T1000 (cell line): ENCODE measurements around the gene SERBP1.
"Not testable (repeated sequence)": the region's sequence is repeated elsewhere in the genome, so short reads cannot be mapped to it uniquely, and the experiment has no call there.

Source experiments
- DNase-seq: peaks from one replicate; lab custom pipeline; 2025; ENCODE audit warnings: mixed read lengths; lab: John Stamatoyannopoulos, UW

The SERBP1 gene

GRCh38 chr1:67430358-67431155 lies at the start of gene SERBP1:
TSS of gene SERBP1 (minus strand) at chr1:67430402. CDS start at chr1:67430300, 102 bp downstream.
- peak; percentile 95 for DNase-seq

DNA sequence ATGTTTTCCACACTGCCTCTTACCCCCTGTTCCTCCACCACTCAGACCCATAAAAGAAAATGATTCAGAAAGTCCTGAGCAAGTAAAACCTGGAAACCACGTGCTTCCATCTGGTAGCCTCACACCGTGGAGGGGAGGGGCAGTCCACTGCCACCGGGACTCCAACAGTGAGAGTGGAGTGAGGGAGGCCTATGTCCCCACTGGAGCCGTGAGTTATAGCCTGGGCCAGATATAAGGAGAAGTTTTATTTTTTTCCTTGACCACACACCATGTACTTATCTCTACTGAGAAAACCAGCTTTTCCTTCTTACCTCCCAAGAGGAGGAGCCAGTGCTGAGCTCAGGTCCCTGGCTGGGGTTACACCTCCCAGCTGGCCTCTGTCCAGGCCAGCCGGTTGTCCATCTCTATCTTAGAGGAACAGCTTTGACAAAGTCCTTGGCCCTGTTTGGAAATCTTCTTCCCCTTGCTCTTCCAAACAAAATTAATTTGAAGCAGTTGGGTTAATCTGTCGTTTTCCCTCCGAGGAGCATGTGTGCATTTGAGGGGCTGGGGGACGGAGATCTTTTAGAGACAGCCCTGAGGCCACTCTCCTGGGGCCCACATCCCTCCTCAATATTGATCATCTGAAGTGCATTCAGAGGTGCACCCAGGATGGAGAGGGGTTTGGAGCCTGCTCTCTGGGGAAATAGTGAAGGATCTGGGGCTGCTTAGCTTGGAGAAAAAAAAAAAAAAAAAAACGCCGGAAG lies 49.1 kb upstream of the SERBP1 start:
- no peak for DNase-seq

GRCh38 chr1:67476906-67477305 lies 46.7 kb upstream of the SERBP1 start:
- DNase-seq: no peak

GRCh38 chr1:67476006-67476482 lies 45.8 kb upstream of the SERBP1 start:
- no peak for DNase-seq

DNA sequence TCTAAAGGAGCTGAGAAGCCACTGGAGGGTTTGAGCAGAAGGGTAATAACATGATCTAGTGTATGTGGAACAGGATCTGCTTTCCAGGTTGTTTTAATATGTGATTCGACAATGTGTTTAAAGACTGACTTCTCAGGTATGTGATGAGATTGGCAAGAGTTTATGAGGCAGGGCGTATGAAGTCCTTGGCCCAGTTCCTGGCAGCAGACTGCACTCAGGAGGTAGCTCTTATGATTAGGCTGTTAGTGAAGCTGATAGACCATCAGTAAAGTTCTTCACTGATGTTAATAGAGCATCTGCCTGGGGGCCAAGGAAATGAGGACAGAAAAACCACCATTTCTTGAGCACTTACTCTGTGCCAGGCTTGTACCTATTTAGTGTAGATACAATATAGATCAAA lies 41.9 kb upstream of the SERBP1 start:
- no peak for DNase-seq

GRCh38 chr1:67469431-67469830 lies 39.2 kb upstream of the SERBP1 start:
- no peak for DNase-seq

DNA sequence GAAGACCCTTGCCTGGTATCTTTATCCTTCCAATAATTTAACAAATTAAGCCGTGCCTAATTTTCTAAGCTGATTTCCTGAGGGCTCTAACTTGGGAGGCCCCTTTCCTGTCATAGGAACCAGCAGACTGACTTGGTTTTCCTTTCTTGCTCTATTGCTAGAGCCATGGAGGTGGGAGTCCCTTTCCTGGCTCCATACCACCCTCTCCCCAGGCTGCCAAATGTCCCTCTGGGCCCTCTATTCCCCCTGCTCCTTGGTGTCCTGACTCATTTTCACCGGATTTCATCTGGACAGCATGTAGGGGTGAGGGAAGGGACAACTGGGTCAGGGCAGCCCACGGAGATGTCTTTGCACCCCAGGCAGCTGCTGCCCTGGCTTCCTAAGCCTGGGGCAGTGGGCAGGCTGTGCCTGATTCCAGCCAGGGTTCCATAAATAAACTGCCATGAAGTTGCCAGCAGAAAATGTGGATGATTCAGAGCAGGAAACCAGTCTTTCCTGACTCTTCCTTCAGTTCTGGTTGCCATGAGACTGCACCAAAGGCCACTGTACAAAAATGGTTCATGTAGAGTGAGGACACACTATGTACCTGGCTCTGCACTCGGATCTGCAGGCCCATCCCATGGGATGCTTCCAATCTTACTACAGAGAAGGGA lies 38.0 kb upstream of the SERBP1 start:
- no peak for DNase-seq

GRCh38 chr1:67465375-67465774 lies 35.2 kb upstream of the SERBP1 start:
- no peak for DNase-seq

GRCh38 chr1:67464746-67465145 lies 34.5 kb upstream of the SERBP1 start:
- DNase-seq: no peak

DNA sequence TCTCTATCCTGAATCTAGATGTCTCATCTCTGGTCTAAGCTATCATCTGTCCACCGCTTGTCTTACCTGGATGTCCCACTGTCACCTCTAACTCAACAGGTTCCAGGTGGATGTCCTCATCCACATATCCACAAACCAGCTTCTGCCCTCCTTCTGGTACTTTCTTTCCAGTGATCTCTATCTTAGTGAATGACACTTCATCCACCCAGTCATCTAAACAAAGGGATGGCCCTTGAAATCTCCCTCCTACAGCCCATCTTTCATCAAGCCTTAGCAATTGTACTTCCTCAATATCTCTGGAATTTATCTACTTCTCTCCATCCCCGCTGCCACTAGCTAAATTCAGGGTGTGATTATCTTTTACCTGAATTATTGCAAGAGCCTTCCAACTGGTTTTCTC lies 33.9 kb upstream of the SERBP1 start:
- no peak for DNase-seq

DNA sequence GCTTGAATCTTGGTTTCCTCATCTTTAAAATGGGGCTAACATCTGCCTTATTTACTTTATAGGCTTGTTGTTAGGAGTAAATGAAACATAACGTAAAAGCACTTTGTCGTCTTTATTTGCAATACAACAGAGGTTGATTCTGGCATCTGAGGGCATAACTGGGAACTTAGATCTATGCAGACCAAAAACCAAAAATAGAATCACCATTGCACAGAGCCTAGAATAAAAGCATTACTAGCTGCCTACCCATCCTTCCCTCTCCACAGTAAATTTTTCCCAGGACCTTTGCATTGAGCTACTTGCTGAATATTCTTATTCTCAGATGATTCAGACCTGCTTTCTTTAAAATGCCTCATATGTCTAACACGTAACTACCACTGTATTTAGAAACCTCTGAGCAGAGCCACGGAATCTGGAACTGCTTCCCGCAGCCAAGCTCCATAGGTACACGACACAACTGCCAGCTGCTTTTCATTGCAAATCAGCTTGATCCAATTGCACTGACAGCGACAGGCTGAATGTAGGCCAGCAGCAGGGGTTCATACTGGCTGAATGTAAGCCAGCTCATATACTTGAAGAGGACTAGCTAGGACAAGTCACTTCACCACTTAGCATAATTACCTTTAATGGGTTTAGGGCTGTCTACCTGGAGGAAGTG lies 33.2 kb upstream of the SERBP1 start:
- no peak for DNase-seq

DNA sequence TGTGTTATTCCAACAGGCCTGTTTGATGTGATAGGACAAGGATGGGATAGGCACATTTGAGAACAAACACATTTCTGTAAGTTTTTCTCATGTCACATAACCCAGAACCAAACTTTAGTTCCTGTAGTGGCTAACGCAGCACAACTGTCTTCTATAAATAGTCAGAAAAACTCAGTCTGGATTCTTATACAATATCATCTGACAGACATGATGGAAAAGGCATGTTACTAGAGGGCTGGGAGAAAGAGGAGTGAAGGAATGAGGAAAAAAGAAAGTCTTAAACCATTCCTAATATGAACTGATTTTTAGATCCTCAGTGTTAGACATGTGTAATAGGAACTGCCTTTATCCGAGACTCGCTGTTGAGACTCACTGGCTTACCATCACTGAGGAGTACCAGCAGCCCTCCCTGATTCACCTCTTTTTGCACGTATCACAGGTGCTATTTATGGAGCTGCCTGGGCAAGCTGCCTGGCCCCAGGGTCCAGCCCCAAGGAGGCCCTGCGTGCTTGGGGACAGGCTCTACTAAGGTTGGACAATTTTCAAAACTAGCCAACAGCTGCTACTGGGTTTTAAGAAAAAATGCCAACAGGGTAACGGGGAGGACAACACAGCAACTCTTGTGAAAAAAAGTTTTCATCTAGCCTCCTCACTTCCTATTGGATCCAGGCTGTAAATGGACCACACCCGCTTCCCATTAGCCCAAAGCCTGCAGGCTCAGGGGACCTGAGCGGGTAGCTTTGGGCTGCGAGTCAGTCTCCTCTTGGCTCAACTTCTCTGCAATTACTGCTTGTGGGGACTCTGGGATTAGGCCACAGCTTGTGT lies 30.7 kb upstream of the SERBP1 start:
- DNase-seq: peak; percentile 12

- no peak for DNase-seq
Observed at GRCh38 chr1:67459068-67459467, 28.9 kb upstream of the SERBP1 start.

DNA sequence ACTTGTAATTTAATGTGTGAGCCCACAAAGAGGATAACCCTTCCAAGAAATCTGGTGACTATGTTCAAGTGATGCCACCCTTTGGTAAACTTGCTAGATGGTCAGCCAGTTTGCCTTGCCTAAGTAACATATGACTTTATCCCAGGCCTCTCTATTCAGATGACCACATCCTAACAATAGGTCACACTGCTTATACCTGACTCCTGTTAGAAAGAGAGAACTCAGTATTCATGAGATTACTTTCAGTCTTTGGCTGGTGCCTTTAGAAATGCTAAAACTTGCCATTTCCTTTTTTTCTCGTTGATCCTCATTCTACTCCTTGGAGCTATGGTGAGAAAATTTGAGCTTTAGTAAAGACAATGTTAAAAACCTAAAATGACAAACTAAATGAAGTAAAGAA lies 28.5 kb upstream of the SERBP1 start:
- no peak for DNase-seq

GRCh38 chr1:67457247-67457646 lies 27.0 kb upstream of the SERBP1 start:
- DNase-seq: no peak

GRCh38 chr1:67451815-67452214 lies 21.6 kb upstream of the SERBP1 start:
- no peak for DNase-seq

DNA sequence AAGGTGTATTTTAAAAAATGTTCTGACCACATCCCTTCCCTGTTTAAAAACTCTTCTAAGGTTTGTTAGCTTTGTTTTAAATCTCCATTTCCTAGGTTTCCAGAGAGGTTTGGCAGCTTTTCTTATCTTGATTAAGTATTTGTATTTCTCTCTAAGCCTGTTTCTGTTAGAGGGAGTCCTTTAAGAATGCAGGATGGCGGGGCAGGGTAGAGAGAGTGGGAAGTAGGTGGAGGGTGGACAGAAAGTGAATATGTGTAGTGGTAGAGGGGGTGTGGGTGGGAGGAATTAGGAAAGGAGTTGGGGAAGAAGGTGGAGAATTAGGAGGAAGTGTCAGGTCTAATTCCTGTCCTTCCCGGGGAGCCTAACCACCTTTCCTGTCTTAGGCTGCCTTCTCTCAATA lies 21.2 kb upstream of the SERBP1 start:
- no peak for DNase-seq

GRCh38 chr1:67446893-67447292 lies 16.7 kb upstream of the SERBP1 start:
- DNase-seq: no peak

DNA sequence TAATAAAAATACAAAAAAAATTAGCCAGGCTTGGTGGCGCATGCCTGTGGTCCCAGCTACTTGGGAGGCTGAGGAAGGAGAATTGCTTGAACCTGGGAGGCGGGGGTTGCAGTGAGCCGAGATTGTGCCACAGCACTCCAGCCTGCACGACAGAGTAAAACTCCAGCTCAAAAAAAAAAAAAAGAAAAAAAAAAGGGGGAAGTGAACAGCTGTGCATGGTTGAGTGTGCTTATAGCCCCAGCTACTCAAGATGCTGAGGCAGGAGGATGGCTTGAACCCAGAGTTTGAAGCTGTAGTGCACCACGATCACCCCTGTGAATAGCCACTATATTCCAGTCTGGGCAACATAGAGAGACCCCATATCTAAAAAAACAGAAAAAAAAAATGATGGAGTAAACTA lies 15.8 kb upstream of the SERBP1 start:
- not testable (repeated sequence) for DNase-seq

- no peak for DNase-seq
Observed at GRCh38 chr1:67441739-67442281, 11.6 kb upstream of the SERBP1 start.

DNA sequence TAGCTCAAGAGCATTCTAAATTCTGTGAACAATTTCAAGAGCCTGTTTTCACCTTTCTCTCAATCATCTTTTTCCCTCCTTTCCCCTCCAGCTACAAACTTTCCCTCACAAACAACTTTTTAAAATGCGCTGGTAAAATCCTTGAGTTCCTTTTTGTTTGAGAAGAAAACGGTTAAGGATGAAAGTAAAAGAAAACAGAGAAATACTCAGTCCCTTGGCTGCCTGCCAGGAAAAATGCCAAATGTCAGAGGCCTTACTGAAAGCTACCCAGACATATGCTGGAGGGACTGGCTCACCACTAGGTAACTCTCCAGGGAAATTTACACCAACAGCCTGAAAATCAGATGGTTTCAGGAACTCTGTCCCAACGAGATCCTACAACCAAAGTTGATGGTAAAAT lies 11.0 kb upstream of the SERBP1 start:
- DNase-seq: peak; percentile 26
